NCI-H2196 (cell line): ENCODE measurements around the gene BORA.
"Not testable (repeated sequence)": the region's sequence is repeated elsewhere in the genome, so short reads cannot be mapped to it uniquely, and the experiment has no call there.

Experiments used
- DNase-seq: peaks from one replicate; lab custom pipeline; 2025; ENCODE audit not compliant: unreplicated experiment; lab: John Stamatoyannopoulos, UW

BORA gene

GRCh38 chr13:72760189-72760588 lies 32.5 kb downstream of the BORA start:
- DNase-seq = no peak

GRCh38 chr13:72763411-72763810 lies 35.7 kb downstream of the BORA start:
- no peak for DNase-seq

GRCh38 chr13:72774019-72774418 lies 46.3 kb downstream of the BORA start:
- no peak for DNase-seq

- DNase-seq = peak; percentile 89
Observed at GRCh38 chr13:72781451-72782439, 54.0 kb downstream of the BORA start, which contains the start of the genes DIS3 and PIBF1. TSS of gene DIS3 (minus strand) at chr13:72781900. CDS start at chr13:72781832, 68 bp downstream. TSS of gene PIBF1 (plus strand) at chr13:72782133. CDS start at chr13:72783470, 1,337 bp downstream.

- no peak for DNase-seq
Observed at GRCh38 chr13:72782717-72783116, 55.0 kb downstream of the BORA start.

GRCh38 chr13:72784679-72785078 lies 57.0 kb downstream of the BORA start:
- DNase-seq = not testable (repeated sequence)

GRCh38 chr13:72788831-72789230 lies 61.1 kb downstream of the BORA start:
- no peak for DNase-seq

GRCh38 chr13:72792640-72793039 lies 64.9 kb downstream of the BORA start:
- no peak for DNase-seq

- DNase-seq = no peak
Observed at GRCh38 chr13:72798817-72799216, 71.1 kb downstream of the BORA start.

GRCh38 chr13:72804301-72804700 lies 76.6 kb downstream of the BORA start:
- no peak for DNase-seq
